GM18517 (cell line): ENCODE results near the gene MTA2.

ENCODE experiments used
- ATAC-seq: cut with Tn5 transposase; IDR thresholded peaks from one replicate; pipeline ENCODE4 v1.9.1; 2021; ENCODE audit warnings: mild to moderate bottlenecking, moderate library complexity; ENCODE audit not compliant: unreplicated experiment

The MTA2 gene

DNA sequence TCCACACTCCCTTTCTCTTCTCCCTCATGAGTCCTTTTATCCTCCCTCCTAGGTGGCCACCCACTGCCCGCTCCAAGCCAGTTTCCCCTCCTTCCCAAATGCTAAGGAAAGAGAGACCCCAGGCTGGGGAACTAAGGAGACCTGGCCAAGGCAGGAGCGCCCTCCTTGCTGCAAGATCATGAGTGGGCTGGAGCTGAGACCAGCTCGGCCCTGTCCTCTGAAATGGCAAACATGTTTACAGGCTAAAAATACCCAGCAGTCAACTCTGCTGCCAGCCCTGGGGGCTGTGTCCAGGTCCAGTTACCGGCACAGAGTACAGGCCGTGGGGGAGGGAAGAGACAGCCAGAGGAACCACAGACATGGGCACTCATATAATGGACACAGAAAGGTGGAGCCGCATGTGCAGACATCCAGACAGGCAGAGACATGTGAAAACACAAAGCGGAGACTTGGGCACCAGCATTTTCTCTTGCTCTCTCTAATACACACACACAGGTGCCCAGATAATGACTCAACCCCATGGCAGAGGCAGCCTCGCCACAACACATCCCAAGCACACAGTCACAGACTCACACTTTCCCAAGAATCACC lies 53.9 kb downstream of the MTA2 start:
- ATAC-seq: no peak

DNA sequence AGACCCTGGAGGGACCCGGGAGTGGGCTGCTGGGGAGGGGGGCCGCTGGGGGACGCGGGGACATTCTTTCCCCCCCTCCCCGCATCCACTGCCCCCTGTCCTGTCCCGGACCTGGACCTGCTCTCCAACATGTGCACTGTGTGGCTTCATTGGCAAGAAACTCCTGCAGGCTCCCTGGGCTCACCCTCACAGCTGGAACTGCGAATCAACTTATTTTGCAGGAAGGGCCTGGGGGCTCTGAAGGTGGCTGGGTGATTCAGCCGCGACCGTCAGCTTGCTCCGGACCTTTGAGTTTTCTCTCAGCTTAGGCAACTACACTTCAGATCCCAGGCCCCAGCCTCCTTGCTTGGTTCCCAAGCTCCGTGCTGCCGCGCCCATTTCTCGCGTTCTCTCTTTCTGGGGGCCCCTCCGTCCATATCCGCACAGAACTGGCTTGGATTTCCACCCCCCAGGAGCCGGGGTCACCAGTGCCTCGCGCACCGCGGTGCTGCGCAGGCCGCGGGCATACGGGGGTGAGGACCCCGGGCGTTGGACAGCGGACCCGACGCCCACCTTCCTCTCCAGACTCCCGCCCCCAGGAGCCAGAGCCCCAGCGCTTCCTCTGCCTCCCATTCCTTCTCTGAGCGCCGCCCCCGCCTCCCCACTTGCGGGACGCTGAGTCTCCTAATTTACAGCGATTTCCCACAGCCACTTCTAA lies 54.6 kb downstream of the MTA2 start:
- ATAC-seq: no peak

DNA sequence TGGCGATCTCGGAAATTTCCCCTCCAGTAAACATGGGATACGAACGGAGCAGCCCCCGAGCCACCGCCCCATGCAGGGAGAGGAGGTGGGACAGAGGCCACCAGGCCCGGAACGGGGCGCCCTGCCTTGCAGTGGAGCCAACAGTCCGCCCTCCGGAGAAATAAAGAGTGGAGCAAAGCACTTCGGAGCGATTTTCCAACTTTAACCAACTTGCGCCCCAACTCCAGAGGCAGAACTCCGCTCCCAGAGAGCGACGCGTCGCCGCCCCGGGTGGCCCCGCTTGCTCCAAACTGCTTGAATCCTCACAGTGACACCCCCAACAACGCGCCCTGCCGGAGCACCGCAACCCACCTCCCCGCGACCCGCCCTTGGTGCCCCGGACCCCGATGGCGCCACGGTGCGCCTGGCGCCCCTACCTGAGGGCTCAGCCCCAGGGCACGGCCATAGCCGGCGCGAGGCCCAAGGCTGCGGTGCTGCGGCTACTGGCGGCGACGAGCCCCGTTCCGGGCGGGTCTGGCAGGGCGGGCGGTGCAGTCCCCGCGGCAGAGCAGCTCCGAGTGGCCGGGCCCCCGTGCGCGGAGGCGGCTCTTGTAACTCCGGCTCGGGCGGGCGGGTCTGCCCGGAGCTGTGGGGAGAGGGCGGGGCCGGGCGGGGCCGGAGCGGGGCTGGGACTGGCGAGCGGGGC lies 55.3 kb downstream of the MTA2 start, which contains the start of gene AHNAK:
Gene AHNAK (minus strand): TSS at position 563 of the 685 bp plus-strand sequence. CDS start 10,708 bp downstream, outside the sequence.
- ATAC-seq: no peak

DNA sequence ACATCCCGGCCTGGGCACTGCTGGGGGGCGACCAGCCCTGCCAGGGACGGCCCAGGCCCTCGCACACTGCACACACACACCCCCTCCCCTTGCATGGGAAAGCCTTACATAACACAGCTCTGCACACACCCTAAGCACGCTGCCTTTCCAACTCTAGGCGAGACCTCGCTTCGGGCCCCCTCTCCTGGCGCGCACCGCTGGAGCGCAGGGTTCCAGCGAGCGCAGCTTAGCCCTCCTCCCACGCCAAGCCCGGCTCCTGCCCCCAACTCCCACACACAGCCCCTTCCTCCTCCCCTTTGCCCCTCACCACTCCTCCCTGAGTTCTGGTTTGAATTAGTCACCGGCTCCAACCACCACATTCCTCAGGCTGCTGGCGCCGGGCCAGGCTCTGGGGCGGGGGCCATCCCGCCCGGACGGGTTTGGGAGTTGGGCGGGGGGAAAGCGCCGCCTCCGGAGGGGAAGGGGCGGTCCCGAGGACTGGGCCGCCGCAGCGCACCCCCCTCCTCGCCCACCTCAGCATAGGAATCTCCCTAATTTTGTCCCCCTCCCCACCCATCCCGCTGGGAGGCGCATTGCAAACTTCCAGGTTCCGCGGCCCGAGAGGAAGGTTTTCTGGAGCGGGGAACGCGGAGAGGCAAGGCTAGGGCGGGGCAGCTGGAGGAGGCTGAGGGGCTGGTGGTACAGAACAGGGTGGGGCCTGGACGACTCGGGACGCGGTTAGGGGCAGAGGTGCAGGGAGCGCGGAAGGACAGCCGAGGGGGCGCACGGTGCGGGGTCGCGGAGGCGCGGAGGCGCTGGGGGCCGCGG lies 56.0 kb downstream of the MTA2 start:
- ATAC-seq: no peak

DNA sequence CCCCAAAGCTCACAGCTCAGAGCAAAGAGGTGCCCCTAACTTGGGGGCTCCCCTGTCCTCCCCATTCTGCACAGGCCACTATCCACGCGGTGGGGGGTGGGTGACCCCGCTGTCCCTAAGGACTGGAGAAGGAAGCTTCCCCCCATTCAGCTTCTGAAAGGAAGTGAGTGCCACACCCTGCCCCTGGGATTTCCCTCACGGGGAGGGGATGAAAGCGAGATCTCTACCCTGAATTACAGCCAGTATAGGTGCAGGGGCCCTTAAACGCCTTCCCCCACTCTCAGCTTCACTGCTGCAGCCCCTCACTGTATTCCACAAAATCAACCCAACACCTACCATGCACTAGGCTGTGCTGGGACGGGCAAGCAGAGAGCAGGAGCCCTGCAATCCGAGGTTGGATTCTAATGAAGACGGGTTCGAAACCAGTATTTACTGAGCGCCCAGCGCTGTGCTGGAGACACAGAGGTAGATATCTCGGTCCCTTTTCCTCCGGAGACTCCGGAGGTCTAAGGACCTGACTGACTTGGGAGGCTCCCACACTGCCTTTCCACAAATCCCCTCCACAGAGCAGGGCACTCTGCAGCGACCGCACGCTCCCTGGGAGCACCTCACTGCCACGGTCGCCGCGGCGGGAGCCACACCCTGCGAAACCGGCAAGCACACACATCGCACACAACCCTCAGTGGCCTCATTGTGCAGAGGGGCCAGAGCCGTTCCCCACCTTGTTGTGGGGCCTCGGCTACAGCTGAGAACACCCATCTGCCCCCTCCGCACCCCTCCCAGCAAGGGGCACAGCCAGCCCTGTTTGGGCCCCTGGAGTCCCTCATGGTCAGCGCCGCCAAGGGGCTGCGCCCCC lies 56.9 kb downstream of the MTA2 start:
- no peak for ATAC-seq

DNA sequence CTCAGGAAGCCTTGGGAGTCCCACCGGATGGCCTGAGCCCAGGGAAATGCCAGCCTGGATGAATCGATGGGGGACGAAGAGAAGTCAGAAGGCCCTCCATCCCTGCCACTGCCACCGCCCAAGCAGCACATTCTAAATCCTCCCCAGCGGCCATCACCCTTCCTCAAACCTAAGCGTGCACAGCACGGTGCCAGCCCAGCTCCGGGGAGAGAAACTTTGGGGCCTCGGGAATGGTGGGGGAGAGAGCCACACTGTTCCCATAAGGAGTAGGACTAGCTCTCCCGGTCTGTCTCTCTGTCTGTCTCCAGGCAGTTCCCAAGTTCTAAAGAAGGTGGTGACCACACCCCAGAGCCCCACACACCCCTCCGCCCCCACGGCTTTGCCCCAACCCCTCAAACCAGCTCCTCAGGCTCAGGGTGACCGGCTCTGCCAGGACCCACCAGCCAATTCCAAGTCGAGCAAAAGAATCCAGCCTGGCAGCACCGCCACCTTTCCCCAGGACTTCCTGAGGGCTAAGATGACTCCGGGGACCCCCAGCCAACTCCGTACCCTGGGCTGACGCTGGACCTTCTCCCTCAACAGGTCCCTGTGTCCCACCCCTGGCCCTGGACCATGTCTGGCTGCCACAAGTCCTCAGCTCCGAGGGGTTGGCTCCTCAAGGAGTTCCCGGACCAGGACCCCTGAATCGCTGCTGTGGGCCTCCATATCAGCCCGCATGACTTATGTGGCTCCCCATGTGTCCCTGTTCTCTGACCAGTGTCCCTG lies 57.8 kb downstream of the MTA2 start:
- no peak for ATAC-seq
